Ovary (tissue), 9 donors: ENCODE measurements around the gene RYK. TPM values are rescaled to one million over a fixed set of nuclear protein-coding genes. Genes with fewer than 3 reads are reported as not detected.

ENCODE experiments used
- DNase-seq, 5 donors: peaks; one replicate each; pipeline ENCODE4 v3.0.0-alpha.2; 2019 to 2020
- H3K27ac ChIP-seq, 2 donors: fragments of 200-600 bp; one replicate each; pipeline versions ENCODE4 v1.5.1 to v1.8.0; 2019 to 2022
- H3K27me3 ChIP-seq: fragments of 200-600 bp; one replicate; pipeline ENCODE4 v1.8.0; 2022
- H3K36me3 ChIP-seq: fragments of 200-600 bp; sonication (generic); one replicate; pipeline ENCODE4 v1.5.1; 2019
- H3K4me1 ChIP-seq: one replicate; pipeline ENCODE4 v1.8.1; 2013; ENCODE audit warnings: mild to moderate bottlenecking, moderate library complexity; ENCODE audit not compliant: insufficient read depth
- H3K4me3 ChIP-seq: fragments of 200-600 bp; sonication (generic); one replicate; pipeline ENCODE4 v1.5.1; 2017
- H3K9me3 ChIP-seq, 2 donors: fragments of 200-600 bp in 1 of 2; sonication (generic) in 1 of 2; one replicate each; pipeline versions ENCODE4 v1.5.1 to v1.8.1; 2013 to 2019; ENCODE audit warnings: mild to moderate bottlenecking in 1 of 2, moderate library complexity in 1 of 2
- EP300 ChIP-seq: sonication (generic); formaldehyde crosslinking; IDR thresholded peaks from one replicate; pipeline ENCODE4 v1.6.1; 2017; ENCODE audit warnings: antibody characterized with exemption
- POLR2A ChIP-seq: fragments of 450-650 bp; IDR thresholded peaks from one replicate; pipeline ENCODE4 v1.6.1; 2017; ENCODE audit warnings: antibody characterized with exemption, mild to moderate bottlenecking, moderate library complexity
- WGBS, 3 donors: extraction: QIAGEN DNeasy Blood & Tissue Kit in 1 of 3; methylation state at CpG; one replicate each; pipeline versions ENCODE4 v1.1.5 to v1.1.7; 2013 to 2017; 5-methylcytosine and 5-hydroxymethylcytosine counted together
- intact Hi-C, 4 donors: fragments of 100-400 bp; cut with DNase I; formaldehyde crosslinking; loops; one replicate each; pipeline versions ENCODE4 v1.11.0 to v1.15.1; 2022 to 2023
- polyA plus RNA-seq, 2 donors: library from polyadenylated mRNA; stranded (reverse); fragments of 200-250 nt in 1 of 2; fragments of 350-450 nt in 1 of 2; fragmentation: Illumina TruSeq in 1 of 2; extraction: RNeasy Lipid Tissue Mini Kit (QIAGEN cat#74804) in 1 of 2; gene quantifications; one replicate each; pipeline ENCODE4 v1.2.3, GENCODE V29; 2013 to 2014
- total RNA-seq, 7 donors: library from RNA; depleted of rRNA in 2 of 7; stranded (reverse); fragments of >200 nt in 2 of 7; fragmentation: NEBNext Ultra II Directional in 3 of 7; extraction: Animal tissue kit (Norgen Biotek cat#: 25700) in 3 of 7; gene quantifications; one replicate each; pipeline versions ENCODE4 v1.1.0 to v1.2.4, GENCODE V29; 2016 to 2023
- TF ChIP-seq, protein P1 (sequence below), 3 donors: fragments of 450-650 bp in 2 of 3; fragments of 200-600 bp in 1 of 3; IDR thresholded peaks; one replicate each; pipeline versions ENCODE4 v1.5.1 to v1.8.0; 2016 to 2022; ENCODE audit warnings: antibody characterized with exemption in 3 of 3, mild to moderate bottlenecking in 1 of 3
- donor health status: DM: no; HTN: no; CAD: no; lungs with moderate emphysema.
- donor health status: DM: no; HTN: no; CAD: no.
- donor health status: Bipolar disorder and iron deficiency.
- donor health status: DM: yes; HTN: yes; CAD: no.
- donor health status: DM: no; HTN: no; CAD: no.
- donor health status: DM: yes; HTN: yes; CAD: no.

The RYK gene
- total and polyA plus RNA-seq, 9 donors: 78.1 to 171 (median 120) TPM

DNA sequence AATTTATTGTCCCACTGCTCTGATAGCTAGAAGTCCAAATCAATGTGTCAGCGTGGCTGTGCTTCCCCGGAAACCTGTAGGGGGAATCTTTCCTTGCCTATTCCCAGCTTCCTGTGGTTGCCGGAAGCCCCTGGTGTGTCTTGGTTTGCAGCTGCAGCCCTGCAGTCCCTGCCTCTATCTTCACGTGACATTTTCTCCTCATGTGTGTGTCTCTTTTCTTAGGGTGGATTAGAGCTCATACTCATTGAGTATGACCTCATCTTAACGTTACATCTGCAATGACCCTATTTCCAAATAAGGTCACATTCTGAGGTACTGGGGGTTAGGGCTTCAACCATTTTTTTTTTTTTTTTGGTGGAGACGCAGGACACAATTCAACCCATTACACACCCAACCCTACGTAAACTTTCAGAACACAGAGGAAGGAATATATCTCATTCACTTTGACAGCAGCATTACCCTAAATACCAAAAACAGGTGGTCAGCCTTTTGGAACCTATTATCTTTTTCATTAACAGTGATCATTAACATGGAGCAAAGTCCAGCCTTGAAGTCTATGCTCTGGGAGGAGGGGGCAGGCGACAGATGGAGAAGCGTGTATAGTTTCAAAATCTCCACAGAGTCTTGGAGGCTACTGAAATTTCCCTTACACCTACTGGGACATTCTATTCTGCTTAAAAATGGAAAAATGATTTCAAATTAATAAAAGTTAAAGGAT is 88.6 kb downstream of the RYK start:
- no peak overlapping the region for H3K27ac ChIP-seq
- no peaks in the 10 kb centered on the region for H3K36me3 ChIP-seq

GRCh38 chr3:134155446-134155845 is 95.2 kb downstream of the RYK start:
- H3K27ac ChIP-seq: no peak overlapping the region
- no peak for TF ChIP-seq EP300
- TF ChIP-seq POLR2A: no peak
- intact Hi-C loops: no loop called here
- WGBS, 3 donors: 66 to 94% (median 70%) methylated on average over 2 of the region's 2 CpGs
- no peak overlapping the region for H3K4me3 ChIP-seq
- no peaks in the 10 kb centered on the region for H3K36me3 ChIP-seq
- no peaks in the 10 kb centered on the region for H3K9me3 ChIP-seq
- no peaks in the 10 kb centered on the region for H3K4me1 ChIP-seq
- no peaks in the 10 kb centered on the region for H3K27me3 ChIP-seq
- DNase-seq: no peak

More for the DNA sequence above, 88.6 kb downstream of the RYK start:
- TF ChIP-seq EP300 (no peak), POLR2A (no peak)
- TF ChIP-seq, protein P1, sequence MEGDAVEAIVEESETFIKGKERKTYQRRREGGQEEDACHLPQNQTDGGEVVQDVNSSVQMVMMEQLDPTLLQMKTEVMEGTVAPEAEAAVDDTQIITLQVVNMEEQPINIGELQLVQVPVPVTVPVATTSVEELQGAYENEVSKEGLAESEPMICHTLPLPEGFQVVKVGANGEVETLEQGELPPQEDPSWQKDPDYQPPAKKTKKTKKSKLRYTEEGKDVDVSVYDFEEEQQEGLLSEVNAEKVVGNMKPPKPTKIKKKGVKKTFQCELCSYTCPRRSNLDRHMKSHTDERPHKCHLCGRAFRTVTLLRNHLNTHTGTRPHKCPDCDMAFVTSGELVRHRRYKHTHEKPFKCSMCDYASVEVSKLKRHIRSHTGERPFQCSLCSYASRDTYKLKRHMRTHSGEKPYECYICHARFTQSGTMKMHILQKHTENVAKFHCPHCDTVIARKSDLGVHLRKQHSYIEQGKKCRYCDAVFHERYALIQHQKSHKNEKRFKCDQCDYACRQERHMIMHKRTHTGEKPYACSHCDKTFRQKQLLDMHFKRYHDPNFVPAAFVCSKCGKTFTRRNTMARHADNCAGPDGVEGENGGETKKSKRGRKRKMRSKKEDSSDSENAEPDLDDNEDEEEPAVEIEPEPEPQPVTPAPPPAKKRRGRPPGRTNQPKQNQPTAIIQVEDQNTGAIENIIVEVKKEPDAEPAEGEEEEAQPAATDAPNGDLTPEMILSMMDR (IDR thresholded peaks at IDR 0.05): no peak
- no peaks in the 10 kb centered on the region for H3K27me3 ChIP-seq
- no peaks in the 10 kb centered on the region for H3K9me3 ChIP-seq
- WGBS, 3 donors: 92 to 95% (median 92%) methylated on average over 9 of the region's 9 CpGs
- no peak for DNase-seq
- H3K4me1 ChIP-seq: no peaks in the 10 kb centered on the region
- H3K4me3 ChIP-seq: no peak overlapping the region
- intact Hi-C loops: no loop called here

- TF ChIP-seq, protein P1 (IDR thresholded peaks at IDR 0.05): no peak
- TF ChIP-seq EP300 (no peak), POLR2A (no peak)
- Histone ChIP-seq H3K4me3 (no peak overlapping the region), H3K36me3 (no peaks in the 10 kb centered on the region), H3K4me1 (no peaks in the 10 kb centered on the region), H3K27ac (no peak overlapping the region), H3K9me3 (no peaks in the 10 kb centered on the region), H3K27me3 (no peaks in the 10 kb centered on the region)
- 96 to 97% (median 96%) methylated on average over 13 of the region's 13 CpGs for WGBS, 3 donors
- no peak for DNase-seq
- intact Hi-C loops: no loop called here
Measured at GRCh38 chr3:134153761-134154160, 96.9 kb downstream of the RYK start.

GRCh38 chr3:134150476-134150875 is 100.2 kb downstream of the RYK start:
- H3K36me3 ChIP-seq: no peaks in the 10 kb centered on the region
- no peak overlapping the region for H3K4me3 ChIP-seq
- H3K9me3 ChIP-seq: no peaks in the 10 kb centered on the region
- WGBS, 3 donors: 64 to 89% (median 85%) methylated on average over 2 of the region's 2 CpGs
- no peak for TF ChIP-seq EP300
- TF ChIP-seq, protein P1 (IDR thresholded peaks at IDR 0.05): no peak
- no peak for TF ChIP-seq POLR2A
- no peak overlapping the region for H3K27ac ChIP-seq
- no peaks in the 10 kb centered on the region for H3K4me1 ChIP-seq
- no peak for DNase-seq
- intact Hi-C loops: no loop called here
- H3K27me3 ChIP-seq: no peaks in the 10 kb centered on the region

DNA sequence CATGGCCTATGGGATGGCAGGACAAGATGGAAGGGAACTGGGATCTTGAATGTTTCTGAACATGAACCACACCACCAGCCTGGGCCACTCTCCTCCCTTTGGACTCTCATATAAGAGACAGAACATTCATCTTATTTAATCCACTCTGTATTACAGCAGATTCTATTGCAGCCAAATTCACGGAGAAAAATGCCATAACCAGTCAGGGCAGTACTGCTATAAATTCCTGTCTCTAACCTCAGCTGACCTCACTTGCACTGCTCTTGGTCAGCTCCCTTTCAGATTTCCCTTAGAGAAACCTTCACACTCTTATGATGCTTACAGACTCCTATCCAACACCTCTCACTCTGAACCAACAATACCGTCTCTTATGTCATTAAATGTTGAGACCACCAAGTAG is 101.4 kb downstream of the RYK start:
- H3K36me3 ChIP-seq: no peaks in the 10 kb centered on the region
- H3K9me3 ChIP-seq: no peaks in the 10 kb centered on the region
- no peaks in the 10 kb centered on the region for H3K27me3 ChIP-seq
- TF ChIP-seq EP300 (no peak), POLR2A (no peak)
- TF ChIP-seq, protein P1 (IDR thresholded peaks at IDR 0.05): no peak
- no peak overlapping the region for H3K27ac ChIP-seq
- no peaks in the 10 kb centered on the region for H3K4me1 ChIP-seq
- intact Hi-C loops: no loop called here
- 60 to 81% (median 76%) methylated on average over 2 of the region's 2 CpGs for WGBS, 3 donors
- H3K4me3 ChIP-seq: no peak overlapping the region
- DNase-seq: no peak
